K562 (cell line): ENCODE measurements around the gene MRPS10.

Experiments
- ZNF766 ChIP-seq: fragments of 200-800 bp; sonication (Bioruptor generic); conservative IDR thresholded peaks from 2 replicates; pipeline ENCODE4 v1.6.1; 2016; ENCODE audit warnings: missing genetic modification characterization, missing compliant biosample characterization
- TF ChIP-seq, protein P1 (sequence below), 3 experiments: IDR thresholded peaks in 2 of 3; conservative IDR thresholded peaks in 1 of 3; 2 replicates each; pipeline ENCODE4 v1.5.1; 2011 to 2012; ENCODE audit warnings: low read length in 3 of 3, mild to moderate bottlenecking in 3 of 3, control low read depth in 2 of 3, improper control_type of control experiment in 1 of 3, inconsistent platforms in 1 of 3, low read depth in 1 of 3, mixed read lengths in 1 of 3, moderate library complexity in 1 of 3; ENCODE audit not compliant: insufficient read depth in 2 of 3

- TF ChIP-seq, protein P1, sequence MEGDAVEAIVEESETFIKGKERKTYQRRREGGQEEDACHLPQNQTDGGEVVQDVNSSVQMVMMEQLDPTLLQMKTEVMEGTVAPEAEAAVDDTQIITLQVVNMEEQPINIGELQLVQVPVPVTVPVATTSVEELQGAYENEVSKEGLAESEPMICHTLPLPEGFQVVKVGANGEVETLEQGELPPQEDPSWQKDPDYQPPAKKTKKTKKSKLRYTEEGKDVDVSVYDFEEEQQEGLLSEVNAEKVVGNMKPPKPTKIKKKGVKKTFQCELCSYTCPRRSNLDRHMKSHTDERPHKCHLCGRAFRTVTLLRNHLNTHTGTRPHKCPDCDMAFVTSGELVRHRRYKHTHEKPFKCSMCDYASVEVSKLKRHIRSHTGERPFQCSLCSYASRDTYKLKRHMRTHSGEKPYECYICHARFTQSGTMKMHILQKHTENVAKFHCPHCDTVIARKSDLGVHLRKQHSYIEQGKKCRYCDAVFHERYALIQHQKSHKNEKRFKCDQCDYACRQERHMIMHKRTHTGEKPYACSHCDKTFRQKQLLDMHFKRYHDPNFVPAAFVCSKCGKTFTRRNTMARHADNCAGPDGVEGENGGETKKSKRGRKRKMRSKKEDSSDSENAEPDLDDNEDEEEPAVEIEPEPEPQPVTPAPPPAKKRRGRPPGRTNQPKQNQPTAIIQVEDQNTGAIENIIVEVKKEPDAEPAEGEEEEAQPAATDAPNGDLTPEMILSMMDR (IDR thresholded peaks at IDR 0.05 in 2 of 3, conservative IDR thresholded peaks at IDR 0.05 in 1 of 3; ENCODE audit: insufficient read depth in 2 of 3, low read depth in 1 of 3, low read length in 3 of 3), result no peak
- no peak for TF ChIP-seq ZNF766 (CRISPR knock-in tag)
Measured at GRCh38 chr6:42203183-42203582, 14.5 kb downstream of the MRPS10 start.
